Adrenal gland (tissue), 5 donors: Measurements from ENCODE around the gene FXR2.

Experiments
- POLR2A ChIP-seq, 2 donors: fragments of 450-650 bp; IDR thresholded peaks; one replicate each; pipeline ENCODE4 v1.6.1; 2017; ENCODE audit warnings: antibody characterized with exemption in 2 of 2, mild to moderate bottlenecking in 2 of 2, moderate library complexity in 1 of 2
- TF ChIP-seq, protein P1 (sequence below), 6 experiments: fragments of 450-650 bp in 4 of 6; fragments of 200-600 bp in 2 of 6; sonication (generic) in 1 of 6; IDR thresholded peaks; 1 replicate in 5 of 6; 2 replicates in 1 of 6; pipeline versions ENCODE4 v1.5.1 to v1.8.0; 2016 to 2021; ENCODE audit warnings: antibody characterized with exemption in 6 of 6, mild to moderate bottlenecking in 2 of 6, moderate library complexity in 1 of 6
- donor health status: DM: no; HTN: no; CAD: no.

DNA sequence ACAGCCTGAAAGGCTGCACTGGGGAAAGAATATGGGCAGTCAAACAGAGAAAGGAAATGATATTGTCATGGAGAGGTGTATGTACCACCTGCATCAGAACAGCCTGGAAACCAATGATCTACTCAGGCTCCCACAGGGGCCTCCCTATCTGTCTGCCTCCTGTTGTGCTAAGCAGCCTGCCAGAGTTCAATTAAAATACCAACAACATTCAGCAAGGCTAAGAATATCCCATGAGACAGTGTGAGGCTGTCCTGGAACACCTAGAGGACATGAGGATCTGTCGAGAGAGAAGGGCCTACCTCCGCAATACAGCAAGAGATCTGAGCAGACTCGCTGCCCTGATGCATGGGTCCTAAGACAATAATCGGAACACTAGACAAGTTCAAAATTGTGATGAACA lies 8.4 kb downstream of the FXR2 start:
- TF ChIP-seq, protein P1, sequence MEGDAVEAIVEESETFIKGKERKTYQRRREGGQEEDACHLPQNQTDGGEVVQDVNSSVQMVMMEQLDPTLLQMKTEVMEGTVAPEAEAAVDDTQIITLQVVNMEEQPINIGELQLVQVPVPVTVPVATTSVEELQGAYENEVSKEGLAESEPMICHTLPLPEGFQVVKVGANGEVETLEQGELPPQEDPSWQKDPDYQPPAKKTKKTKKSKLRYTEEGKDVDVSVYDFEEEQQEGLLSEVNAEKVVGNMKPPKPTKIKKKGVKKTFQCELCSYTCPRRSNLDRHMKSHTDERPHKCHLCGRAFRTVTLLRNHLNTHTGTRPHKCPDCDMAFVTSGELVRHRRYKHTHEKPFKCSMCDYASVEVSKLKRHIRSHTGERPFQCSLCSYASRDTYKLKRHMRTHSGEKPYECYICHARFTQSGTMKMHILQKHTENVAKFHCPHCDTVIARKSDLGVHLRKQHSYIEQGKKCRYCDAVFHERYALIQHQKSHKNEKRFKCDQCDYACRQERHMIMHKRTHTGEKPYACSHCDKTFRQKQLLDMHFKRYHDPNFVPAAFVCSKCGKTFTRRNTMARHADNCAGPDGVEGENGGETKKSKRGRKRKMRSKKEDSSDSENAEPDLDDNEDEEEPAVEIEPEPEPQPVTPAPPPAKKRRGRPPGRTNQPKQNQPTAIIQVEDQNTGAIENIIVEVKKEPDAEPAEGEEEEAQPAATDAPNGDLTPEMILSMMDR (IDR thresholded peaks at IDR 0.05) = no peak
- TF ChIP-seq POLR2A (IDR thresholded peaks at IDR 0.05) = no peak
